HG03066 (cell line): ENCODE data around the gene DPEP3.
"Not testable (repeated sequence)": the region's sequence is repeated elsewhere in the genome, so short reads cannot be mapped to it uniquely, and the experiment has no call there.

Source experiments
- ATAC-seq: cut with Tn5 transposase; IDR thresholded peaks from one replicate; pipeline ENCODE4 v1.9.1; 2021; ENCODE audit warnings: low read depth; ENCODE audit not compliant: unreplicated experiment

DPEP3 gene

GRCh38 chr16:67994040-67994408 is 13.7 kb upstream of the DPEP3 start:
- ATAC-seq = not testable (repeated sequence)

DNA sequence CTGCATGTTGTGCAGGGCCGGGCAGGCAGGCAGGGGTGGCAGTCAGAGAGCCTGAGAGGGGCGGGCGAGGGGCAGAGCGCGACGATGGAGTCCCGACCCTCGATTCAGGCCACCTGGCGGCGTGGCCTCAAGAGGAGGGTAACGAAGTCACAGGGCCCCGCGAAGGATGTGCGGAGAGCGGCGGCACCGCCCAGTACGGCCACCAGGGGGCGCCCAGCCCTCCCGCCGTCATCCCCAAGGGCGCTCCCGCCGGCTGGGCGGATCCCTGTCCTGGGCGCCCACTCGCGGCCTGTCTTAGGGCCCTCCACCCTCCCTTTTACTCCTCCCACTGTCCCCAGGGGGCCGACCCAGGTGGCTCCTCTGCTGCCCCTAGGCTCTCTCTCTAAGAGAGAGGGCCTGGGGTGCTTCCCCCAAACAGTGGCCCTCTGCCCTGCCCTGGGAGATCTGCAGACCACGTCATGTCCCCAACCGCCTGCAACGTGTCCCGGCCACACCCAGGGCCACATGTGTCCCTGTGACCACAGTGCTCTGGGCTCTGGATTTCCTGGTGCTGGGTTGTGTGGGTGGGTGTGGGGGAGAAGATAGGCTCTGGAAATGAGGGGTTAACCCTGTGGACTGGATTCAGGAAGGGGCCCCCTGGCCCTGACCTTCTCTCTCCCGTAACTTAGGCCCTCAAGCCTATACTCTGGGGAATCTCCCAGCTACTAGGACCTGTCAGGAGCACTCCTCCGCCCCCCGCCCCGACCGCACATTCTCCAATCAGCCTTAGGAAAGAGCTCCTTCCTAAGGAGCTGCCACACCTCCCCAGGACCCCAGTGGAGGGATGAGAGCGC is 13.1 kb upstream of the DPEP3 start:
- ATAC-seq = peak; percentile 76

DNA sequence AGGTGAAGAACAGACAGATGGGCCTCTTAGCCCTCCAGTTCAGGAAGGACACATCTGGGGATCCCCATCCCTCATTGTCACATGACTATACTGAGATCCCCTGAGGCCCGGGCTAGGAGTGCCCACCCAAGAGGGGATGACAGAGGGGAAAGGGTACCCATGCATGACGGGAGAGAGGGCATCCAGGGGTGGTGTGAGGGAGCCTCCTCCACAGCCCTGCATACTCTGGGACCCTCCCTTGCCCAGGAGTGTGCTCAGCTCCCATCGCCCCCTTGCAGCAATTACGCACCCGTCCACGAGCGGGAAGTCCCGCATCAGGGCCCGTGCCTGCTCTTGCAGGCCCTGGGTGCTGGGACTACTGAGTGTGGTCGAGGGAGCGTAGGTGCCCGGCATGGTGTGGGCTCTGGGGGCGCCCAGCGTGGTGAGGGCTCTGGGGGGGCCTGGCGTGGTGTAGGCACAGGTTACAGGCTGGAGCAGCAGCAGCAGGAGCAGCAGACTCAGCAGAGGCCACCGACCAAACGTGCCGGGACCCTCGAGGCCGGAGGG is 12.4 kb upstream of the DPEP3 start:
- no peak for ATAC-seq

GRCh38 chr16:67990018-67990386 is 9.7 kb upstream of the DPEP3 start:
- ATAC-seq = no peak

- no peak for ATAC-seq
Measured at GRCh38 chr16:67989322-67990017, 9.2 kb upstream of the DPEP3 start.

DNA sequence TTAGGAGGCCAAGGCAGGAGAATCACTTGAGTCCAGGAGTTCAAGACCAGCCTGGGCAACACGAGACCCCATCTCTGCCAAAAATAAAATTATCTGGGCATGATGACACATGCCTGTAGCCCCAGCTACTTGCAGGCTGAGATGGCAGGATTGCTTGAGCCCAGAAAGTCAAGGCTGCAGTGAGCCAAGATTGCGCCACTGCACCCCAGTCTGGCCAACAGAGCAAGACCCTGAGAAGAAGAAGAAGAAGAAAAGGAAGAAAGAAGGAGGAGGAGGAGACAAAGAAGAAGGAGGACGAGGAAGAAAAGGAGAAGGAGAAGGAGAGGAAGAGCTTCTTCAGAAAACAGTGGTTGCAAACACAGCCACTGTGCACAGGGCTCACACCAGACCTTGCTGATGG is 8.4 kb upstream of the DPEP3 start:
- ATAC-seq = no peak

DNA sequence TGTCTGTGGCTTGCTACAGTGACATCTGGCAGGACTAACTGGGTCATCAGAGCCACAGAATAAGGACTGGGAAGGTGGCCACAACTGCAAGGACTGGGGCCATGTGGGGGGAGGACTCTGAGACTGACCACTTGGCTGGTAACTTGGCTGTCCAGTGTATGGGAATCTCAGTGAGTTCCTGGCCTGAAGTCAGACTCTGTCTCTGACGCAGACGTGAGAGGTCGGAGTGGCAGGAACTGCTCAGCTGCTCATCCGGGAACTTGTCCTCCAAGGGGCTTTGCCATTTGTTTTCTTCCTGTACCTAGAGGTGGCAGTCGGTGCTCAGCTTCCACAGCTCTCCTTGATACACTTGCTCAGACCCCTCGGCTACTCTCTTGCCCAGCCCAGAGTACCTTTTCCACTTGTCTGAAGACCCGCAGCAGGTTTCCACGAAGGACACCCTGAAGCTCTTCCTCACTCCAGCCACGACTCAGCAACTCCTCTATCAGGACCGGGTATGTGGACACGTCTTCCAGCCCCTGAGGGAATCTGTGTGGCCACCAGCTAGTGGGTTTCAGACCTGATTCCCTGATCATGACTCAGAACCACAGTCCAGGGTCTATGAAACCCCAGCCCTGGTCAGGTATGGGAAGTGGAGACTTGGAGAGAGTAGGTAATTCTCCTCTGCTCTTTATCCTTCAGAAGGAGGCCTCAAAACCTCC is 7.3 kb upstream of the DPEP3 start:
- ATAC-seq = no peak

- no peak for ATAC-seq
Measured at GRCh38 chr16:67986949-67987348, 6.7 kb upstream of the DPEP3 start.

DNA sequence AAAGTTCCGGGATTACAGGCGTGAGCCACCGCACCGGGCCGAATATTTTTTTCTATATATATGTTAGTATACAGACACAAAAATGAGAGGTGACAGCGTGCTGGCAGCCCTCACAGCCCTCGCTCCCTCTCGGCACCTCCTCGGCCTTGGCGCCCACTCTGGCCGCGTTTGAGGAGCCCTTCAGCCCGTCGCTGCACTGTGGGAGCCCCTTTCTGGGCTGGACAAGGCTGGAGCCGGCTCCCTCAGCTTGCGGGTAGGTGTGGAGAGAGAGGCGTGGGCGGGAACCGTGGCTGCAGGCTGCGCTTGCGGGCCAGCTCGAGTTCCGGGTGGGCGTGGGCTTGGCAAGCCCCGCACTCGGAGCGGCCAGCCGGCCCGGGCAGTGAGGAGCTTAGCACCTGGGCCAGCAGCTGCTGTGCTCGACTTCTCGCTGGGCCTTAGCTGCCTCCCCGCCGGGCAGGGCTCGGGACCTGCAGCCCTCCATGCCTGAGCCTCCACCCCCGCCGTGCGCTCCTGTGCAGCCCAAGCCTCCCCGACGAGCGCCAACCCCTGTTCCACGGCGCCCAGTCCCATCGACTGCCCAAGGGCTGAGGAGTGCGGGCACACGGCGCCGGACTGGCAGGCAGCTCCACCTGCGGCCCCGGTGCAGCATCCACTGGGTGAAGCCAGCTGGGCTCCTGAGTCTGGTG is 1.9 kb upstream of the DPEP3 start:
- no peak for ATAC-seq

DNA sequence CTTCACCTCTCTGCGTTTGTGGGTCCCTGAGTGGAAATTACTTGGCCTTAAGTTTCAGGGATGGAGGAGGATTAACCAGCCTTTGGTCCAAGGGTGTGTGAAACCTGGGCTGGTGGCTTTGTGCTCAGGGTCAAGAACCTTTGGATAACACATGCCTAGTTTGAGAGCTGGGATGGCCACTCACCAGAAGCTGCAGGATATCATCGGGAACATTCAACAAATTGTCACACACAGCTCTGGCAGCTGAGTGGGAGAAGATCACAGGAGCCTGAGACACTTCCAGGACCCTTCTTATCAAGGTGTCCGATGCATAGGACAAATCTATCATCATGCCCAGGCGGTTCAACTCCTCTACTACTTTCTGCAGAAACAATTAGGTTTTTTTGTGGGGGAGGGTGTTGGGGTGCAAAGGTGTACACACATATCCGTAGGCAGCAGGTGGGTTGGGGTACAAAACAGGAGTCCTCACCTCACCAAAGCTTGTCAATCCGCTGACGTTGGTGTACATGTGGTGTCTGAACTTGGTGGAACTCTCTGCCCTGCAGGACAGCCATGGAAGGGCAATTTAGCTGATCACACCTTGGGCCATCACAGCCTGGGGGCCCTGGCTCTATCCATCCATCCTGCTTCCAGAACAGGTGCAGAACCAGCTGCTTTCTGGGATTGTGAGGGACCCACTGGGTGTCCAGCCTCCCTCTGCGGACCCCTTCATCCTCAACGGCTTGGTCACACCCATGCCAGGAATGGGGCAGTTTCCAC is 2.7 kb downstream of the DPEP3 start:
- ATAC-seq = no peak

DNA sequence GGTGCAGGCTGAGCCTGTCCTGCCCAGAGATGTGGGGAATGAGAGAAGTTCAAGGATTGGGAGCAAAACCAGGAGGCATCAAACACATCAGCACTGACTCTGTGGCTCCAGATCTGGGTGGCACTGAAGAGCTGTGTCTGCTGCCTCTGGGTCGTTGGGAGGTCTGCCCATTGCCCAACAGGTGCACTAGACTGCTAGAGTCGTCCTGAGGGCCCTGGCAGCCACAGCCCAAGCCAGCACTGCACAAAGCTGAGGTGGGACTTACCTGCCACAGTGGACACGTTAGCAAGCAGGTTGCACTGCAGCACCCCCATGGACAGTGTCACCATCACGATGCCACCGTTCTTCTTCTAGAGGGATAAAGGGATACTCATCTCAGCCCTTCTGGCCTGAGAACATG is 3.3 kb downstream of the DPEP3 start:
- ATAC-seq = no peak

DNA sequence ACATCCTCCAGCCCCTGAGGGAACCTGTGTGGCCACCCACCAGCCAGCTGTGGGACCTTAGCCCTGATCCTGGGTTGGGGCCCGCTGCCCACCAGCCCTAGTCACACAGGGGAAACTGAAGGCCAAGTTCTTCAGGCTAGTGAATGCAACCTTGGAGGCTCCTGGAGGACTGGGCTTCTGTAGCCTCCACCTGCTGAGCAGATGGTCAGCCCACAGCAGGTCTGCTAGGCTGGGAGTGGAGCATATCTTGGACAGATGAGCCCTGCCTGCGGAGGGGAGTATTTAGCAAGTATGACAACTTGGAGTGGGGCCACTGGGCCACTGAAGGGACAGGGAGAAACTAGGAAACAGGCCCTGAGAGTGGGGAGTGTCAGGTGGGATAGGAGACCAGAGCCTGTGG is 4.1 kb downstream of the DPEP3 start:
- ATAC-seq = no peak

DNA sequence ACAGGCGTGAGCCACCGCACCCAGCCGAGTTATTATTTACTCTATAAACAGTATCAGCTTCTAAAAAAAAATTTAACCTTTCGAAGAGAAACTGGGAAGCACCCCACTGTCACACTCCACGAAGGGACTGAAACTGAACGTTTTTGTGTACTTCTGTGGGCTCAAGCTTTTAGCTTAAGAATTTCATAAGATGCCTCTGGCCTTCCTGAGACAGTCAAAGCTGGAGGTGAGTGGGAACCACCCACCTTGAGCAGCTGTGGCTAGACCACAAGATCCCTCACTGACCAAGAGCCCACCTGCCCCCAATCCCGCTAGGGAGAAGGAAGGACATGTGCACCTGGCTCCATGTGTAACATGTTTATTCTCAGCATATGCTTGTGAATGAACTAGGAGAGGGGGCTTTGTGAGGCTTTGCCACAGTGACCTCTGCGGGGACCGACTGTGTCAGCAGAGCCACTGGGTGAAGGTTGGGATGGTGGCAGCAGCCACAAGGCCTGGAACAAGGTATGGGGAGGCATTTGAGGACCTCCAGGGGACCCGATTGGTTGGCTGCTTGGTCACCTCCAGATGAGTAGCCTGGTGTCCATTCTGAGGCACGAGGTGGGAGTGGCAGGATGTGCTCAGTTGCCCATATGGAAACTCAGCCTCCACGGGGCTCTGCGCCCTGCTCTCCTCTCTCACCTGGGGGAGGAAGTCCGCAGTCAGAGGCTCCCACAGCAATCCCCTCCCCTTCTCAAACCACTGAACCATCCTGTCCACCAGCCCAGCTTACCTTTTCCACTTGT is 4.8 kb downstream of the DPEP3 start:
- ATAC-seq = no peak

- not testable (repeated sequence) for ATAC-seq
Measured at GRCh38 chr16:67972285-67972684, 8.0 kb downstream of the DPEP3 start.

GRCh38 chr16:67971111-67971510 is 9.2 kb downstream of the DPEP3 start:
- no peak for ATAC-seq

GRCh38 chr16:67969254-67970039 is 10.9 kb downstream of the DPEP3 start:
- no peak for ATAC-seq

- peak; percentile 71 for ATAC-seq
Measured at GRCh38 chr16:67968400-67969253, 11.7 kb downstream of the DPEP3 start, which contains the start of gene SLC12A4. SLC12A4 (minus strand) TSS chr16:67968637; CDS start chr16:67968553, 84 bp downstream.
